Left lobe of liver (tissue), 2 donors: Measurements from ENCODE around the gene NHLRC4. TPM values are rescaled to one million over a fixed set of nuclear protein-coding genes. Genes with fewer than 3 reads are reported as not detected.
A peak's percentile ranks its signal among the peaks of the same experiment; 100 is the strongest.

ENCODE experiments used
- ATAC-seq: fragments of 200-7000 bp; cut with Tn5 transposase; one replicate; pipeline ENCODE4 v1.9.1; 2020; ENCODE audit warnings: mild to moderate bottlenecking, moderate library complexity
- DNase-seq: peaks from one replicate; pipeline ENCODE4 v3.0.0-alpha.2; 2020; ENCODE audit warnings: low spot score
- total RNA-seq: library from RNA; stranded (reverse); gene quantifications from one replicate; pipeline ENCODE4 v1.2.1, GENCODE V29; 2021
- donor health status: DM: no; HTN: no; CAD: no; lungs with moderate emphysema.
- donor health status: DM: no; HTN: yes; CAD: no.

The NHLRC4 gene
- total RNA-seq, 1 donor from 2014 or later = 0.28 TPM

- DNase-seq (no peak), ATAC-seq (no peak)
These were observed 2.0 kb upstream of the NHLRC4 start for GRCh38 chr16:564690-565418.

GRCh38 chr16:565419-566330 is 1.1 kb upstream of the NHLRC4 start:
- ATAC-seq (no peak), DNase-seq (no peak)

- ATAC-seq = no peak
- DNase-seq = no peak
These were observed 810 bp downstream of the NHLRC4 start for GRCh38 chr16:567373-568256.

- DNase-seq (no peak), ATAC-seq (no peak)
These were observed 1.8 kb downstream of the NHLRC4 start for GRCh38 chr16:568401-569258.

- DNase-seq (peak; percentile 65), ATAC-seq (peak; percentile 69)
These were observed 2.8 kb downstream of the NHLRC4 start, which contains the start of gene PIGQ for GRCh38 chr16:569445-570254. PIGQ (plus strand) TSS chr16:569968; CDS start chr16:574075, 4,107 bp downstream.

- ATAC-seq (no peak), DNase-seq (no peak)
These were observed 6.3 kb downstream of the NHLRC4 start for GRCh38 chr16:572865-573650.

GRCh38 chr16:574021-574760 is 7.4 kb downstream of the NHLRC4 start:
- DNase-seq (no peak), ATAC-seq (no peak)

GRCh38 chr16:575354-576196 is 8.8 kb downstream of the NHLRC4 start:
- DNase-seq (no peak), ATAC-seq (no peak)

GRCh38 chr16:576197-576822 is 9.5 kb downstream of the NHLRC4 start:
- ATAC-seq = no peak
- DNase-seq = no peak

- no peak for ATAC-seq
- no peak for DNase-seq
These were observed 10.0 kb downstream of the NHLRC4 start for GRCh38 chr16:576823-577201.

GRCh38 chr16:577796-578195 is 11.0 kb downstream of the NHLRC4 start:
- ATAC-seq = no peak
- no peak for DNase-seq

GRCh38 chr16:578232-578869 is 11.5 kb downstream of the NHLRC4 start:
- ATAC-seq = no peak

GRCh38 chr16:578870-579405 is 12.1 kb downstream of the NHLRC4 start:
- peak; percentile 83 for DNase-seq
- ATAC-seq = peak; percentile 79

More at GRCh38 chr16:578232-578869, 11.5 kb downstream of the NHLRC4 start:
- no peak for DNase-seq

GRCh38 chr16:580141-580945 is 13.5 kb downstream of the NHLRC4 start:
- DNase-seq (no peak), ATAC-seq (no peak)
